GM21619 (cell line): Measurements from ENCODE around the gene RPAP2.
"Not testable (repeated sequence)": the region's sequence is repeated elsewhere in the genome, so short reads cannot be mapped to it uniquely, and the experiment has no call there.

Experiments used
- ATAC-seq: cut with Tn5 transposase; IDR thresholded peaks from one replicate; pipeline ENCODE4 v1.9.1; 2021; ENCODE audit not compliant: unreplicated experiment

Gene RPAP2

GRCh38 chr1:92374223-92374622 is 75.4 kb downstream of the RPAP2 start:
- ATAC-seq: no peak

DNA sequence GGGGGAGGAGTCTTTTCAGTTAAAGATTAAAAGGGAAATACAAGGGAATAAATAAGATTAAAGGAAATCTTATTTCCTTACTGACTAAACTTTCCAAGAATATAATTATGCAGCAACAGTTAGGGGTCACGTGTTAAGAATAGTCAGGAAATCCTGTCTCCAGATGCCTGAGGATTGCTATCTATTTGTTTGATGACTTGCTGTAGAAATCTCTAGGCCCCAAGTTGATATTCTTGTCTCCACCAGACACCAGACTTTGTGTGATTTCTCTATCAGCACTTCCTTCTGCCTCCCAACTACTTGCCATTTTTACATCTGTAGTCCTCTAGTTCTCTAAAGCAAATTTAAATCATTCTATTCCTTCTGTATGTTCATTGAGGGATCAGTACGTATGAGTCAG is 77.5 kb downstream of the RPAP2 start:
- no peak for ATAC-seq

- not testable (repeated sequence) for ATAC-seq
Measured at GRCh38 chr1:92377991-92378390, 79.1 kb downstream of the RPAP2 start.

DNA sequence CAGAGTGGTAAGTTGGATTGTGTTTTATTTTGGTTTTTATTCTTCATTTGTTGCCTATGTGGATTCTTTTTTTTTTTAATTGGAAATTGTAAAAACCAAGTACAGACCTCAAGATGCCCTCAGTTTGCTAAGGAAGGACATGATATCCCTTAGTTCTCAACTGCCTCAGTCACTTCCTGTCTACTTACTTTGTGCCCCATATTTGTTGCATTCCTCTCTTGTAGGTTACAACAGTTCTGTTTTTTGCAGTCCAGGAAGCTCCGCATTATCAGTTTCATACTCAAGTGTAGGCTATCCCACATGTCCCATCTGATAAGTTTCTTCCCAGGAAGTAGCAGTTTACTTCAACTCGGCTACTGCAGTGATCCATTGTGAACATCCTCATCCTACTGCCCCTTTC is 82.0 kb downstream of the RPAP2 start:
- ATAC-seq: no peak

- ATAC-seq: not testable (repeated sequence)
Measured at GRCh38 chr1:92393966-92394365, 95.1 kb downstream of the RPAP2 start.

- no peak for ATAC-seq
Measured at GRCh38 chr1:92398519-92398918, 99.7 kb downstream of the RPAP2 start.

DNA sequence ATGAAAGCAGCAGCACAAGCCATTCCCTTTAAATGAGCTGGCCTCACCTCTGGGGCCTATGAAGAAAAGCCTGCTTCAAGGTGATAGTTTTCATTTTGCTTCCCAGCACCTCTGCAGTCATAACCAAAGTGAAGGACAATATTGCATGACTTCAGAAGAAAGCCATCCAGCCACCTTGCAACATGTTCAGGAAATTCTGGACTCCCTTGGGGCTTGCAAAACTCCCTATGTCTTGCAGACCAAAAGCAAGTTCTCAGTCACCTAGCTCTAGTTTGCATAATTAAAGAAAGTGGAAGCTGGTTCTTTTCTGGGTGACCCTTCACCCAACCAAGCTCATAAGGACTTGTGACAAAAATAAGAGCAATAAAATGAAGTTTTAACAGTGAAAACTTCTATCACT is 100.2 kb downstream of the RPAP2 start:
- ATAC-seq: peak; percentile 99

- no peak for ATAC-seq
Measured at GRCh38 chr1:92404661-92405060, 105.8 kb downstream of the RPAP2 start.

DNA sequence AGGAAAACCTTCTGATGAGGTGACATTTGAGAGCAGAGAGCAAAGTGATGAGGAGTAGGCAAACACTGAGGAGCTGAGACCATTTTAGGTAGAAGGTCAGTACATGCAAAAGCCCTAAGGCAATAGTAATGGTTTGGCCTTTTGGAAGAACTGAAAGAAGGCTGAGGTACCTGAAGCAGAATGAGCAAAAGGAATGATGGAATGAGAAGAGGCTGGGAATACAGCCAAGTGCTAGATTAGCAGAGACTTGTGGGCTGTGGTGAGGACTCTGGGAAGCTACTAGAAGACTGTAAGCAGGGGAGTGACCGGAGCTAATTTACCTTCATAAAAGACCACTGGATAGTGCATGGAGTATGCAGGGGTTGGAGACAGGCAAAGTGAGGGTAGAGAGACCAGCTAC is 110.0 kb downstream of the RPAP2 start:
- ATAC-seq: no peak

GRCh38 chr1:92409946-92410549 is 111.2 kb downstream of the RPAP2 start:
- ATAC-seq: no peak

GRCh38 chr1:92410706-92411105 is 111.8 kb downstream of the RPAP2 start:
- no peak for ATAC-seq

GRCh38 chr1:92411511-92411910 is 112.7 kb downstream of the RPAP2 start:
- ATAC-seq: no peak

DNA sequence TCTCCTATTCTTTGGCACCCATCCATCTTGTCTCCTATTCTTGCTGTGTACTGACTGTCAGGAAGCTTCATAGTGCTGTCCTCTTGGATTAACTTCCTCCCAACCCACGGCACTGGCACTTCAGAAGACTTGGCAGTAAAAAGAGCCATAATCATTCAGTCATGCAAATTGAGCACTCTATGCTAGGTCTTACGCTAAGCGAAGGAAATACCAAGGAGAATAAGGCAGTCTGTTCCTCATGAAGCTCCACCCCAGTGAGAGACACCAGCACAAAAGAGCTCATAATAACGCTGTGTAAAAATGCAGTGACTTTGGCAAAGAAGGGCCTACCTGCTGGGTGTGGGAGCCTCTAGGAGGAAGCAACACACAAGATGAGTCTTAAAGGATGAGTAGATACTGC is 120.8 kb downstream of the RPAP2 start:
- no peak for ATAC-seq

- ATAC-seq: no peak
Measured at GRCh38 chr1:92424381-92424780, 125.5 kb downstream of the RPAP2 start.

DNA sequence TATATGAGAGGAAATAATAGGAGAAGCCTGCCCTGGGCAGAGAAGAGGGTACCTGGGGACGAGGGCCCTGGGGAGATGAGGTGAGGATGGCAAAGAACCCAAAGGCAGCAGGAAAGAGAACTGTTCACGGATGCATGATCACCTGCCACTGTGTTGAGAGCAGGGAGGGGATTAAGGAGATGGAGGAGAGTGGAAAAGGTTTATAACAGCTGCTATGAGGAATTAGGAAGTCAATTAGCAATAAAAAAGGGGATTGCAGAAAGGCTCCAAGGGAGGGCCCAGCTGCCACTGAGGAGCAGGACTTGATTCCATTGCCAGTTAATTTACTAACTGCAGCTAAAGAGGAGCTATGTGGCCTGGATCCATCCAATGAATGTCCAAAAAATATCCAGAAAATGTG is 126.8 kb downstream of the RPAP2 start:
- ATAC-seq: no peak

DNA sequence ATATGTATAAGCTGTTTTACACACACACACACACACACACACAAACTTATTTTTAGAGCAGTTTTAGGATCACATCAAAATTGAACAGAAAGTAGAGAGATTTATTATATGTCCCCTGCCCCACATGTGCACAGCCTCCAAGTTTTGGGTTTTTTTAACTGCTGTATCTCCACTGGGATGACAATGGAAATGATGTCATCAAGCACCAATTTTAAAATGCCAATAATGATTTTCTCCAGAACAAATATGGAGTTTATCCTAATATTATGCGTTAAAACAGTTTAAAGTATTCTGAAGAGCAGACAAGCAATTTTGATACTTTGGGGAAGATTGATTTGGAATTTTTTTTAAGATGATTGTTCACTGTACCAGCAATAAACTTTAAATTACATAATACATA is 131.2 kb downstream of the RPAP2 start:
- ATAC-seq: no peak

DNA sequence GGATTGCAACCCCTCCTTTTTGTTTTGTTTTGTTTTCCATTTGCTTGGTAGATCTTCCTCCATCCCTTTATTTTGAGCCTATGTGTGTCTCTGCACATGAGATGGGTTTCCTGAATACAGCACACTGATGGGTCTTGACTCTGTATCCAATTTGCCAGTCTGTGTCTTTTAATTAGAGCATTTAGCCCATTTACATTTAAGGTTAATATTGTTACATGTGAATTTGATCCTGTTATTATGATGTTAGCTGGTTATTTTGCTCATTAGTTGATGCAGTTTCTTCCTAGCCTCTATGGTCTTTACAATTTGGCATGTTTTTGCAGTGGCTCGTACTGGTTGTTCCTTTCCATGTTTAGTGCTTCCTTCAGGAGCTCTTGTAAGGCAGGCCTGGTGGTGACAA is 135.7 kb downstream of the RPAP2 start:
- ATAC-seq: not testable (repeated sequence)

GRCh38 chr1:92439291-92439690 is 140.4 kb downstream of the RPAP2 start:
- no peak for ATAC-seq

DNA sequence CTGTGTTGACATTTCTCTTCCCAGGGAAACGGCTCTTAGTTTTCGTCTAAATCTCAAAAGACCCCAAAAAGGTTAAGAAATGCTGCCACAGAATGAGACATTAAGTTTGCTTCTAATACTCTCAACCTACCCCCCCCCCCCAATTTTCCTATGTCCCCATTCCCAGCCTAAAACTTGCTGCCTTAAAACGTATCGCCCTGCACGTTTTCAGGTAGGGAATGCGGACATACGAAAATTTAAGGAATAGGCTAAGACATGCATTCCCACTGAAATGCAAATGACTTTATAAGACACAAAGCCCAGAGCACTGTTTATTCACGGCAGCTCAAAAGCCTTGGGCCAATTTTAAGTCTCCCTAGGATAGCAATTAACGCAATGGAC is 142.4 kb downstream of the RPAP2 start:
- ATAC-seq: no peak

DNA sequence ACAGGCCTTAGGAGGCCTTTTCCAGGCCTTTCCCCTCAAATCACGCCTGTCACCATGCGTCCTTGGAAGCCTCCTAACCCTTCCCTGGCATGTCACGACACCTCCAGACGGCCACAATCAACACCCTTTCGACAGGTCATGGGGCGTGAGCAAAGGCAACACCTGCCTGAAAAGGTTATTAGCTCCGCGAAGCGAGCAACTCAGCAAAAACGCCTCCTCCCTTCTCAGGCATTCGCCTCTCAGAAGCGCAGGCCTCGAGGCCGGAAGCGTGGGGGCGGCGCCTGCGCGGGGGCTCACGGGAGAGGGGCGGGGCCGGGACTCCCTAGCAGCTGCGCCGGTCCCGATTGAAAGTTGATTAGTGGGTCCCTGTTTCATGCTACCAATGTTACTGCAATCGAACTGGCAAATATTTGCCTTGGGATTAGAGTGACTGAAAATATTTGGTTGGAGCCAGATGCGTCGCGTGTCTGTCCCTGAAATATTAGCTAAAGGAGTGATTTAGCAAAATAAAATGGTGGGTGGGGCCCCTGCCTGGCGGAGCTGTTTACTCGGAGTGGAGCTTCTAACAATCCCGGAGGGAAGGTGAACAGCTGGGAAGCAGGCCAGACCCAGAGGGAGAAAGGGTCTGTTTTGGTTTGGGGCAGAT is 143.0 kb downstream of the RPAP2 start:
- ATAC-seq: no peak

DNA sequence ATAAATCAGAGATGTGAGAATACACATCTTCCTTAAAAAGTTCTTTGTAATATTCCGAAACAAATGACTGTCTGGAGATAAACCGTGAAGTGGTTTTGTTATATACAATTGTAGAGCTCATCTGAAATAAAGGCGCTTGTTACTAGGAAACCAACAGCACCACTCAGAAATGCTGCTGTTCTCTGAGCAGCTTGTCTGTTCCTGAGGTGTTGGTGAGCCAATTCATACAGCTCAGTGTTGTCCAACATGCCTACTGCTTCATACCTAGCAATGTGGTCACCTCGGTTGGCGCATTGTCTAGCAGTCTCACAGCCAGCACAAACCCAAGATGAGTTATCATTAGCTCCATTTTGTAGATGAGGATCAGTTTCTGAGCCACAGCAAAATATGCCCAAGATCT is 143.5 kb downstream of the RPAP2 start:
- ATAC-seq: no peak

DNA sequence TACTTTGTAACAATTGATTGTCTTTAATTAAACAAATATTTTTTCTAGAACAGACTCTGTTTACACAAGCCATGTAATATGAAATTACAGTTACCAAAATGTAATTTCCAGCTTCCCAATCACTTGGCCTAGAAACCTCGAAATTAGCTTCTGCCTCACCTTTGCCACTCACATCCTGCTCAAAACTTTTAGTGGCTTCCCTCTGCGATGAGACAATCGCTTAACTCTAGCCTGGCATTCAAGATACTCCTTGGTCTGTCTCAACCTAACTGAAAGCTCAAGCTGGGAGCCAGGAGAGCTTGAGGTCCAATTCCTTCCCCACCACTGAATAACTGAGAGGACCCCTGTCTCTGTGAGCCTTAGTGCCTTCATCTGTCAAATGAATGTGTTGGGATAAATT is 145.0 kb downstream of the RPAP2 start:
- no peak for ATAC-seq

GRCh38 chr1:92444351-92444750 is 145.5 kb downstream of the RPAP2 start:
- ATAC-seq: no peak
